ENCODE measurements around the gene MEIS1.

The MEIS1 gene

DNA sequence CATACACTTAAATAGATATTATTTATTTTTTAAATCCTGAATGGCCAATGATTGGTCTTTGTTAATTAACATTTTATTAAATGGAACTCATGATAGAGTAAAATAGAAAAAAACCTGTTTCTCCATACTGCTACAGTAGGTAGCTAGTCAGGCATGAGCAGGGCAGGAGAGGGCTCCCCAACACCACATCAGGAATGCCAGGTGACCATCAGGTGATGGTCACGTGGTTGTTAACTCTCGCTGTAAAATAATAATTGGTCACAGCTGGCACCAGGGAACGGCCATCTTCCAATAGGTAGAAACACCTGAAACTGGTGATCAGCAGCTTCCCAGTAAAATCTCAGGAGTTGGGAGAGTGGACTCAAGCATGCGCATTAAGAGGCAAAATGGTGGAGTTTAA, 172.2 kb downstream of the MEIS1 start:
- H3K9me3 ChIP-seq (replicated peaks; ENCODE audit: insufficient read depth, low read length), result no peaks in the 10 kb centered on the region
- no peaks in the 10 kb centered on the region for H3K4me1 ChIP-seq (ENCODE audit: low read length)
- no peaks in the 10 kb centered on the region for H3F3A ChIP-seq (ENCODE audit: insufficient read depth, low read length)
- H3K4me3 ChIP-seq (ENCODE audit: low read length), result no peak overlapping the region
- no peak for TF ChIP-seq EZH2 (optimal IDR thresholded peaks at IDR 0.05; ENCODE audit: low read depth, low read length)
- TF ChIP-seq, protein P1, sequence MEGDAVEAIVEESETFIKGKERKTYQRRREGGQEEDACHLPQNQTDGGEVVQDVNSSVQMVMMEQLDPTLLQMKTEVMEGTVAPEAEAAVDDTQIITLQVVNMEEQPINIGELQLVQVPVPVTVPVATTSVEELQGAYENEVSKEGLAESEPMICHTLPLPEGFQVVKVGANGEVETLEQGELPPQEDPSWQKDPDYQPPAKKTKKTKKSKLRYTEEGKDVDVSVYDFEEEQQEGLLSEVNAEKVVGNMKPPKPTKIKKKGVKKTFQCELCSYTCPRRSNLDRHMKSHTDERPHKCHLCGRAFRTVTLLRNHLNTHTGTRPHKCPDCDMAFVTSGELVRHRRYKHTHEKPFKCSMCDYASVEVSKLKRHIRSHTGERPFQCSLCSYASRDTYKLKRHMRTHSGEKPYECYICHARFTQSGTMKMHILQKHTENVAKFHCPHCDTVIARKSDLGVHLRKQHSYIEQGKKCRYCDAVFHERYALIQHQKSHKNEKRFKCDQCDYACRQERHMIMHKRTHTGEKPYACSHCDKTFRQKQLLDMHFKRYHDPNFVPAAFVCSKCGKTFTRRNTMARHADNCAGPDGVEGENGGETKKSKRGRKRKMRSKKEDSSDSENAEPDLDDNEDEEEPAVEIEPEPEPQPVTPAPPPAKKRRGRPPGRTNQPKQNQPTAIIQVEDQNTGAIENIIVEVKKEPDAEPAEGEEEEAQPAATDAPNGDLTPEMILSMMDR (IDR thresholded peaks at IDR 0.05; ENCODE audit: low read length), result no peak
- no peak for TF ChIP-seq EZH2phosphoT487 (IDR thresholded peaks at IDR 0.05; ENCODE audit: low read length)
- no peak overlapping the region for H3K4me2 ChIP-seq (ENCODE audit: low read depth, low read length)
- H3K36me3 ChIP-seq (replicated peaks; ENCODE audit: insufficient read depth, low read length), result no peaks in the 10 kb centered on the region
- no peaks in the 10 kb centered on the region for H3K79me2 ChIP-seq (ENCODE audit: low read length)
- no peak overlapping the region for H3K9ac ChIP-seq (ENCODE audit: low read length)
- no peak overlapping the region for H3K27ac ChIP-seq (ENCODE audit: low read length)
- no peak for DNase-seq
- H3K9me2 ChIP-seq (replicated peaks; ENCODE audit: insufficient read depth, low read length), result no peaks in the 10 kb centered on the region; the same call in 1 of the 2 replicates
- no peak overlapping the region for H2AFZ ChIP-seq (ENCODE audit: low read length)
- no peaks in the 10 kb centered on the region for H3K27me3 ChIP-seq (replicated peaks; ENCODE audit: insufficient read depth, low read length)
- no peaks in the 10 kb centered on the region for H4K20me1 ChIP-seq (ENCODE audit: insufficient read depth, low read length)
